Erythroblast (primary cell): ENCODE results near the gene MAP3K5.

ENCODE experiments used
- GATA1 ChIP-seq: IDR thresholded peaks from 2 replicates; pipeline ENCODE4 v1.6.1; 2011; ENCODE audit warnings: low read depth, mild to moderate bottlenecking, control low read depth, low read length, moderate library complexity
- POLR2A ChIP-seq: IDR thresholded peaks from 2 replicates; pipeline ENCODE4 v1.6.1; 2011; ENCODE audit warnings: mild to moderate bottlenecking, low read length

GRCh38 chr6:136709429-136709828 is 82.8 kb downstream of the MAP3K5 start:
- TF ChIP-seq POLR2A (no peak), GATA1 (no peak)
